KMS-11 (cell line): ENCODE results near the gene MED28.

Experiments
- H2AFZ ChIP-seq: fragments of 200-600 bp; sonication (generic); 2 replicates; pipeline ENCODE4 v1.6.1; 2016; ENCODE audit warnings: antibody characterized with exemption, mixed run types, low read depth
- H3K27ac ChIP-seq: fragments of 200-600 bp; sonication (generic); 2 replicates; pipeline ENCODE4 v1.6.1; 2016; ENCODE audit warnings: mild to moderate bottlenecking, mixed run types
- H3K27me3 ChIP-seq: fragments of 200-600 bp; sonication (generic); 2 replicates; pipeline ENCODE4 v1.6.1; 2017; ENCODE audit warnings: mild to moderate bottlenecking, low read depth, mixed run types, moderate library complexity; ENCODE audit not compliant: insufficient read depth
- H3K36me3 ChIP-seq: fragments of 200-600 bp; sonication (generic); 2 replicates; pipeline ENCODE4 v1.6.1; 2017; ENCODE audit warnings: mild to moderate bottlenecking, mixed run types; ENCODE audit not compliant: insufficient read depth
- H3K4me1 ChIP-seq: fragments of 200-600 bp; sonication (generic); 2 replicates; pipeline ENCODE4 v1.6.1; 2016; ENCODE audit warnings: mild to moderate bottlenecking, low read depth, mixed run types; ENCODE audit not compliant: poor library complexity, severe bottlenecking
- H3K4me2 ChIP-seq: fragments of 200-600 bp; sonication (generic); 2 replicates; pipeline ENCODE4 v1.7.0; 2016; ENCODE audit warnings: mild to moderate bottlenecking, mixed run types
- H3K4me3 ChIP-seq: fragments of 200-600 bp; sonication (generic); IDR thresholded peaks from 2 replicates; pipeline ENCODE4 v1.6.1; 2017; ENCODE audit warnings: low read depth, low read length, mixed read lengths; ENCODE audit not compliant: insufficient read depth
- H3K79me2 ChIP-seq: fragments of 200-600 bp; sonication (generic); 2 replicates; pipeline ENCODE4 v1.6.1; 2016; ENCODE audit warnings: low read depth, mixed run types; ENCODE audit not compliant: insufficient read depth
- H3K9ac ChIP-seq: fragments of 200-600 bp; sonication (generic); 2 replicates; pipeline ENCODE4 v1.6.1; 2016; ENCODE audit warnings: mild to moderate bottlenecking, mixed run types
- H4K20me1 ChIP-seq: fragments of 200-600 bp; sonication (generic); 2 replicates; pipeline ENCODE4 v1.6.1; 2016; ENCODE audit warnings: mild to moderate bottlenecking, mixed run types; ENCODE audit not compliant: insufficient read depth
- TF ChIP-seq, protein P1 (sequence below): fragments of 200-600 bp; sonication (generic); conservative IDR thresholded peaks from 2 replicates; pipeline ENCODE4 v1.6.1; 2017; ENCODE audit warnings: low read depth, mild to moderate bottlenecking, antibody characterized with exemption, low read length, moderate library complexity, mixed read lengths

Gene MED28

DNA sequence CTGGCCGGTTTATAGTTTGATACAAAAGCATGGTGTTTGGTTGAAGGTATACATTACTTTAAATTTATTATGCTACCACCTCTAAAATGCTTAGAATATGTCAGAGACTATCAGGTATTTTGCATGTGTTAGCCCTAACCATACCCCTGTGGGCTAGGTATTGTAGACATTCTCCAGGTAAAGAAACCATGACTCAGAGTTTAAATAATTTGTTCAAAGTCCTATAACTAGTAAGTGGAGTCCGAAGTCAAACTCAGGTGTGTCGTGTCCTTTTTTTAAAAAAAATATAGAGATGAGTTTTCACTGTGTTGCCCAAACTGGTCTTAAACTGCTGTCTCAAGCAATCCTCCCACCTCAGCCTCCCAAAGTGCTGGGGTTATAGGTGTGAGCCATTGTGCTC is 25.1 kb upstream of the MED28 start:
- Histone ChIP-seq H3K79me2 (no peaks in the 10 kb centered on the region; the same call in 1 of the 2 replicates), H3K9ac (no peak overlapping the region), H3K27me3 (no peaks in the 10 kb centered on the region), H3K4me1 (peaks cover 13% of the 10 kb centered on the region), H4K20me1 (no peaks in the 10 kb centered on the region), H2AFZ (no peak overlapping the region), H3K36me3 (no peaks in the 10 kb centered on the region), H3K4me2 (no peak overlapping the region), H3K27ac (no peak overlapping the region; the same call in 1 of the 2 replicates), H3K4me3 (no peak overlapping the region)
- TF ChIP-seq, protein P1, sequence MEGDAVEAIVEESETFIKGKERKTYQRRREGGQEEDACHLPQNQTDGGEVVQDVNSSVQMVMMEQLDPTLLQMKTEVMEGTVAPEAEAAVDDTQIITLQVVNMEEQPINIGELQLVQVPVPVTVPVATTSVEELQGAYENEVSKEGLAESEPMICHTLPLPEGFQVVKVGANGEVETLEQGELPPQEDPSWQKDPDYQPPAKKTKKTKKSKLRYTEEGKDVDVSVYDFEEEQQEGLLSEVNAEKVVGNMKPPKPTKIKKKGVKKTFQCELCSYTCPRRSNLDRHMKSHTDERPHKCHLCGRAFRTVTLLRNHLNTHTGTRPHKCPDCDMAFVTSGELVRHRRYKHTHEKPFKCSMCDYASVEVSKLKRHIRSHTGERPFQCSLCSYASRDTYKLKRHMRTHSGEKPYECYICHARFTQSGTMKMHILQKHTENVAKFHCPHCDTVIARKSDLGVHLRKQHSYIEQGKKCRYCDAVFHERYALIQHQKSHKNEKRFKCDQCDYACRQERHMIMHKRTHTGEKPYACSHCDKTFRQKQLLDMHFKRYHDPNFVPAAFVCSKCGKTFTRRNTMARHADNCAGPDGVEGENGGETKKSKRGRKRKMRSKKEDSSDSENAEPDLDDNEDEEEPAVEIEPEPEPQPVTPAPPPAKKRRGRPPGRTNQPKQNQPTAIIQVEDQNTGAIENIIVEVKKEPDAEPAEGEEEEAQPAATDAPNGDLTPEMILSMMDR = no peak

DNA sequence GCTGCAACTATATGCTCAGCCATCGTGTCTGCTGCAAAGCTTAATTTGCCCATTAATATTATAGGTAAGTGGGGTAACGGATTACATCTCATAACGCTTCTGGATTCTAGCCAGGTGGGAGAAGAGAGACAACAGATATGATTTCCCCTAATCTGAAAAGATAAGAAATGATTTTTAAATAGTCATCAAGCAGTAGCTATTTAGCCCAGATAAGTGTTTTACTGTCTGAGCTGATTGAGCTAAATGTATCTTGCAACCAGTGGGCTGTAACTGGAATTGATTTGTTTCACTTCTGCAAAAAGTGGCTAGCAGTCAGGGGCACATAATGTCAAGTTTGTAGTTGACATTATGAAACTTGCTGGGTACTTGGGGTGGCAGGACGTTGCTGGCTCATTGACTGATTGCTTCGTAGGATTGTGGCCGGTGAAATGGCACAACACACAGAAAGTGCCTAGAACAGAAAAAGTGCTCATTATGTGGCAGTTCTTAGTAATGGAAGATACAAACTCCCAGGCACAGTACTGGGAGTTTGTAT is 18.9 kb upstream of the MED28 start:
- no peak overlapping the region for H3K9ac ChIP-seq
- H3K27ac ChIP-seq = no peak overlapping the region
- H3K36me3 ChIP-seq = no peaks in the 10 kb centered on the region
- no peaks in the 10 kb centered on the region for H3K4me1 ChIP-seq
- TF ChIP-seq, protein P1 = no peak
- no peak overlapping the region for H3K4me3 ChIP-seq
- no peaks in the 10 kb centered on the region for H3K27me3 ChIP-seq
- H3K79me2 ChIP-seq = no peaks in the 10 kb centered on the region; the same call in 1 of the 2 replicates
- no peak overlapping the region for H3K4me2 ChIP-seq
- no peaks in the 10 kb centered on the region for H4K20me1 ChIP-seq
- no peak overlapping the region for H2AFZ ChIP-seq

DNA sequence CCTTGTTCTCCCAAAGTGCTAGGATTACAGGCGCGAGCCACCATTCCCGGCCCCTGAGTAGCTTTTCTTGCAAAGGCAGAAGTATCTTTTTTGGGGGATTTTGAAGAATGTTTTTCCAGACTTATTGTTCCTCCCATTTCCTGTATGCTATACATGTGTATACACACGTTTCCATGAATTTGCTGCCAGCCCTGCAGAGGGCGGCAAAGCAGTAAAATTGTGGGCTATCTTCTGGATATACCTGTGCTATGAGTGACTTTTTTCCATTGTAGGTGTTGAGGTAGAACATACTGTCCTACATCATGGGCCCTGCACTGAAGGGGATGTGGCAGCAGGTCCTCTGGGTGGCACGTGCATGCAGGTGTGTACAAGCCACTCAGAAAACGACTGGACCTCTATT is 16.9 kb upstream of the MED28 start:
- Histone ChIP-seq H3K27me3 (no peaks in the 10 kb centered on the region), H4K20me1 (no peaks in the 10 kb centered on the region), H3K79me2 (no peaks in the 10 kb centered on the region; the same call in 1 of the 2 replicates), H3K36me3 (no peaks in the 10 kb centered on the region), H3K9ac (no peak overlapping the region), H3K27ac (no peak overlapping the region), H2AFZ (no peak overlapping the region), H3K4me1 (no peaks in the 10 kb centered on the region), H3K4me3 (no peak overlapping the region), H3K4me2 (no peak overlapping the region)
- TF ChIP-seq, protein P1 = peak; percentile 39; the same call in 1 of the 2 replicates

DNA sequence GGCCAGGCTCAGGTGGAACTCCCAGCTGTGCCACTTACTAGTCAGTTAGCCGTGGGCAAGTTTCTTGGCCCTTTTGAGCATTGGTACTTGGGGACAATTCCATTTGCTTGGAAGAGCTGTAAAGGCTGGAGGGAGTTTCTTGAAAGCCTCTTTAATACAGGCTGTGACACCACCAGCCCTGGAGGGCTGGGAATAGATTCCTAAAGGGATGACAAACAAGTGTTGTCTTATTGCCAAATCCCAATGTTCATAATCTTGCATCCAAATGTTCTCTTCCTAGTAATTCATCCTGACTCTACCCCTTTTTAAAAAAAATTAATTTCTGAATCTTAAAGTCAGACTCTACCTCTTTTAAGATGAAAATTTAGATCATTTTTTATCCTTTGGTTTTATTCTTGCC is 14.6 kb upstream of the MED28 start:
- no peaks in the 10 kb centered on the region for H3K27me3 ChIP-seq
- H3K4me1 ChIP-seq = no peaks in the 10 kb centered on the region
- no peaks in the 10 kb centered on the region for H4K20me1 ChIP-seq
- H3K4me3 ChIP-seq = no peak overlapping the region
- no peak overlapping the region for H3K4me2 ChIP-seq
- no peaks in the 10 kb centered on the region for H3K36me3 ChIP-seq
- no peak overlapping the region for H3K27ac ChIP-seq
- no peak overlapping the region for H3K9ac ChIP-seq
- no peaks in the 10 kb centered on the region for H3K79me2 ChIP-seq
- TF ChIP-seq, protein P1 = no peak
- no peak overlapping the region for H2AFZ ChIP-seq
